CD4-positive, alpha-beta T cell treated with Interleukin-15 for 4 hours (primary cell): ENCODE data around the gene HOMEZ.
"Not testable (repeated sequence)": the region's sequence is repeated elsewhere in the genome, so short reads cannot be mapped to it uniquely, and the experiment has no call there.

Experiments
- DNase-seq: peaks from one replicate; pipeline ENCODE4 v3.0.0-alpha.2; 2020; ENCODE audit warnings: low spot score

Gene HOMEZ

GRCh38 chr14:23281247-23281646, 4.7 kb downstream of the HOMEZ start:
- no peak for DNase-seq

- DNase-seq = not testable (repeated sequence)
These were observed 8.0 kb downstream of the HOMEZ start for GRCh38 chr14:23277928-23278327.

GRCh38 chr14:23277189-23277588, 8.7 kb downstream of the HOMEZ start:
- DNase-seq = no peak

GRCh38 chr14:23275412-23275811, 10.5 kb downstream of the HOMEZ start:
- no peak for DNase-seq

- no peak for DNase-seq
These were observed 16.7 kb downstream of the HOMEZ start for GRCh38 chr14:23269193-23269592.

- not testable (repeated sequence) for DNase-seq
These were observed 25.1 kb downstream of the HOMEZ start for GRCh38 chr14:23260849-23261248.

- DNase-seq = no peak
These were observed 26.5 kb downstream of the HOMEZ start for GRCh38 chr14:23259426-23259825.

- no peak for DNase-seq
These were observed 27.7 kb downstream of the HOMEZ start for GRCh38 chr14:23258256-23258655.

GRCh38 chr14:23252420-23253333, 33.3 kb downstream of the HOMEZ start:
- DNase-seq = no peak

- DNase-seq = no peak
These were observed 33.9 kb downstream of the HOMEZ start for GRCh38 chr14:23252006-23252405.

GRCh38 chr14:23249824-23250223, 36.1 kb downstream of the HOMEZ start:
- no peak for DNase-seq

GRCh38 chr14:23248601-23249000, 37.3 kb downstream of the HOMEZ start:
- DNase-seq = no peak

- DNase-seq = no peak
These were observed 40.6 kb downstream of the HOMEZ start for GRCh38 chr14:23245282-23245681.

- no peak for DNase-seq
These were observed 42.9 kb downstream of the HOMEZ start for GRCh38 chr14:23243066-23243465.

GRCh38 chr14:23242076-23242475, 43.9 kb downstream of the HOMEZ start:
- no peak for DNase-seq

- DNase-seq = not testable (repeated sequence)
These were observed 44.7 kb downstream of the HOMEZ start for GRCh38 chr14:23241061-23241715.

- DNase-seq = no peak
These were observed 45.3 kb downstream of the HOMEZ start for GRCh38 chr14:23240661-23241060.

GRCh38 chr14:23237772-23238594, 47.9 kb downstream of the HOMEZ start, which contains the start of gene RNF212B:
RNF212B (plus strand) TSS chr14:23237936; CDS start chr14:23240346, 2,410 bp downstream.
- DNase-seq = peak; percentile 52

GRCh38 chr14:23232241-23232808, 53.6 kb downstream of the HOMEZ start:
- not testable (repeated sequence) for DNase-seq

- DNase-seq = no peak
These were observed 57.1 kb downstream of the HOMEZ start for GRCh38 chr14:23228812-23229211.

- DNase-seq = no peak
These were observed 58.4 kb downstream of the HOMEZ start for GRCh38 chr14:23227566-23227965.

GRCh38 chr14:23224958-23225357, 61.0 kb downstream of the HOMEZ start:
- not testable (repeated sequence) for DNase-seq
